Fibroblast of lung (primary cell): ENCODE data around the gene DLG2. TPM values are rescaled to one million over a fixed set of nuclear protein-coding genes. Genes with fewer than 3 reads are reported as not detected.

Experiments used
- DNase-seq, 2 donors: peaks; one replicate each; pipeline versions ENCODE4 v3.0.0 to v3.0.0-alpha.2; 2010; ENCODE audit warnings: low read depth in 2 of 2
- H2AFZ ChIP-seq: 2 replicates; pipeline ENCODE4 v1.5.1; 2012; ENCODE audit warnings: low read length, control low read depth, inconsistent platforms
- H3K27ac ChIP-seq: 2 replicates; pipeline ENCODE4 v1.5.1; 2011; ENCODE audit warnings: low read length, control low read depth; ENCODE audit not compliant: insufficient read depth
- H3K27me3 ChIP-seq: 2 replicates; pipeline ENCODE4 v1.5.1; 2011; ENCODE audit warnings: mild to moderate bottlenecking, low read length; ENCODE audit not compliant: control insufficient read depth, insufficient read depth
- H3K36me3 ChIP-seq: 2 replicates; pipeline ENCODE4 v1.5.1; 2011; ENCODE audit warnings: low read length; ENCODE audit not compliant: control insufficient read depth, insufficient read depth
- H3K4me1 ChIP-seq: 2 replicates; pipeline ENCODE4 v1.5.1; 2011; ENCODE audit warnings: low read length; ENCODE audit not compliant: control insufficient read depth, insufficient read depth; ENCODE audit errors: extremely low read depth
- H3K4me2 ChIP-seq: 2 replicates; pipeline ENCODE4 v1.5.1; 2011; ENCODE audit warnings: low read length, control low read depth; ENCODE audit not compliant: insufficient read depth; ENCODE audit errors: extremely low read depth
- H3K4me3 ChIP-seq, 4 experiments: fragments of 200-600 bp in 1 of 4; sonication (generic) in 1 of 4; replicated peaks in 1 of 4; 2 replicates each; pipeline ENCODE4 v1.5.1; 2011 to 2016; ENCODE audit warnings: low read length in 4 of 4, low read depth in 3 of 4, mild to moderate bottlenecking in 3 of 4, control low read depth in 2 of 4, inconsistent platforms in 1 of 4, mixed read lengths in 1 of 4; ENCODE audit not compliant: insufficient read depth in 1 of 4; ENCODE audit errors: control extremely low read depth in 1 of 4
- H3K79me2 ChIP-seq: 2 replicates; pipeline ENCODE4 v1.5.1; 2012; ENCODE audit warnings: mild to moderate bottlenecking, low read length, inconsistent platforms; ENCODE audit not compliant: control insufficient read depth, insufficient read depth
- H3K9ac ChIP-seq: 2 replicates; pipeline ENCODE4 v1.5.1; 2011; ENCODE audit warnings: mild to moderate bottlenecking, low read length, control low read depth; ENCODE audit not compliant: insufficient read depth
- H3K9me3 ChIP-seq: 2 replicates; pipeline ENCODE4 v1.5.1; 2012; ENCODE audit warnings: low read depth, low read length; ENCODE audit not compliant: control insufficient read depth, insufficient read depth
- H4K20me1 ChIP-seq: 2 replicates; pipeline ENCODE4 v1.5.1; 2011; ENCODE audit warnings: low read length; ENCODE audit not compliant: control insufficient read depth, insufficient read depth; ENCODE audit errors: extremely low read depth
- CTCF ChIP-seq, 2 donors: IDR thresholded peaks in 1 of 2; conservative IDR thresholded peaks in 1 of 2; 1 replicate in 1 of 2; 2 replicates in 1 of 2; pipeline ENCODE4 v1.5.1; 2011 to 2012; ENCODE audit warnings: low read length in 2 of 2, control low read depth in 1 of 2, inconsistent platforms in 1 of 2, low read depth in 1 of 2, mild to moderate bottlenecking in 1 of 2
- EZH2 ChIP-seq: IDR thresholded peaks from 2 replicates; pipeline ENCODE4 v1.5.1; 2012; ENCODE audit warnings: low read length, control low read depth, mild to moderate bottlenecking; ENCODE audit errors: missing control alignments
- polyA plus RNA-seq, 2 donors: library from polyadenylated mRNA; depleted of rRNA in 1 of 2; stranded (reverse) in 1 of 2; unstranded in 1 of 2; fragments of >200 nt; gene quantifications; 2 replicates each; pipeline ENCODE4 v1.2.1, GENCODE V29; 2011 to 2012; ENCODE audit warnings: missing spikeins in 1 of 2
- total RNA-seq: library from RNA; depleted of rRNA; stranded (reverse); fragments of >200 nt; gene quantifications from 2 replicates; pipeline ENCODE4 v1.2.1, GENCODE V29; 2014

DLG2 gene
- total and polyA plus RNA-seq, 2 donors (not counting 1 experiment from before 2014, with no cell fraction given), result 0.77 to 2.3 TPM

GRCh38 chr11:84899740-84900139, 727.4 kb downstream of the DLG2 start:
- peaks cover 3% of the 10 kb centered on the region for H3K4me1 ChIP-seq
- no peaks in the 10 kb centered on the region for H3K27me3 ChIP-seq
- H3K9me3 ChIP-seq, result no peaks in the 10 kb centered on the region
- H4K20me1 ChIP-seq, result no peaks in the 10 kb centered on the region
- H3K79me2 ChIP-seq, result no peaks in the 10 kb centered on the region
- no peak overlapping the region for H3K27ac ChIP-seq
- H3K4me3 ChIP-seq, result no peak overlapping the region
- no peaks in the 10 kb centered on the region for H3K36me3 ChIP-seq
- no peak overlapping the region for H3K9ac ChIP-seq
- TF ChIP-seq EZH2 (no peak), CTCF (conservative IDR thresholded peaks at IDR 0.05 in 1 of 2, IDR thresholded peaks at IDR 0.05 in 1 of 2; ENCODE audit: low read depth in 1 of 2, low read length in 2 of 2) (peak in 1 of 2 donors; percentile 6)
- peak in 1 of 2 donors; percentile 61 for DNase-seq
- H3K4me2 ChIP-seq, result no peak overlapping the region
- H2AFZ ChIP-seq, result no peak overlapping the region

- Histone ChIP-seq H3K27me3 (no peaks in the 10 kb centered on the region), H3K4me2 (no peak overlapping the region), H3K36me3 (no peaks in the 10 kb centered on the region), H3K9me3 (no peaks in the 10 kb centered on the region), H4K20me1 (no peaks in the 10 kb centered on the region), H3K4me1 (peaks cover 3% of the 10 kb centered on the region), H3K27ac (no peak overlapping the region), H3K9ac (no peak overlapping the region), H2AFZ (no peak overlapping the region), H3K79me2 (no peaks in the 10 kb centered on the region), H3K4me3 (no peak overlapping the region)
- peak in 1 of 2 donors; percentile 30 for DNase-seq
- no peak for TF ChIP-seq CTCF (conservative IDR thresholded peaks at IDR 0.05 in 1 of 2, IDR thresholded peaks at IDR 0.05 in 1 of 2; ENCODE audit: low read depth in 1 of 2, low read length in 2 of 2)
- TF ChIP-seq EZH2, result no peak
Measured at GRCh38 chr11:84899134-84899533, 728.0 kb downstream of the DLG2 start.

- no peak overlapping the region for H2AFZ ChIP-seq
- H3K4me3 ChIP-seq, result no peak overlapping the region
Measured at GRCh38 chr11:84894666-84895065, 732.5 kb downstream of the DLG2 start.

More at GRCh38 chr11:84894666-84895065, 732.5 kb downstream of the DLG2 start:
- no peak for DNase-seq
- Histone ChIP-seq H3K27ac (no peak overlapping the region), H3K27me3 (no peaks in the 10 kb centered on the region), H3K9me3 (no peaks in the 10 kb centered on the region), H3K9ac (no peak overlapping the region), H3K79me2 (no peaks in the 10 kb centered on the region), H4K20me1 (no peaks in the 10 kb centered on the region), H3K4me2 (no peak overlapping the region), H3K36me3 (no peaks in the 10 kb centered on the region), H3K4me1 (no peaks in the 10 kb centered on the region)
- TF ChIP-seq EZH2, result no peak
